GM10248 (cell line): Measurements from ENCODE around the gene MBD3.
"Not testable (repeated sequence)": the region's sequence is repeated elsewhere in the genome, so short reads cannot be mapped to it uniquely, and the experiment has no call there.

Source experiments
- CTCF ChIA-PET: fragments of 300-600 bp; sonication (Branson Sonifier 250); formaldehyde crosslinking; extraction: SDS; loops from one replicate; lab custom pipeline; 2021; ENCODE audit warnings: antibody characterized with exemption; lab: Yijun Ruan, JAX
- POLR2A ChIA-PET: fragments of 350-650 bp; sonication (Branson Sonifier 250); formaldehyde crosslinking; extraction: SDS; loops from one replicate; lab custom pipeline; 2020; ENCODE audit warnings: antibody characterized with exemption; lab: Yijun Ruan, JAX
- DNase-seq: peaks from one replicate; pipeline ENCODE4 v3.0.0; 2012; ENCODE audit errors: extremely low spot score
- TF ChIP-seq, protein P1 (sequence below): IDR thresholded peaks from 2 replicates; pipeline ENCODE4 v1.5.1; 2012; ENCODE audit warnings: mild to moderate bottlenecking, low read depth; ENCODE audit errors: extremely low read depth, missing control alignments, control extremely low read depth

MBD3 gene, protein sequence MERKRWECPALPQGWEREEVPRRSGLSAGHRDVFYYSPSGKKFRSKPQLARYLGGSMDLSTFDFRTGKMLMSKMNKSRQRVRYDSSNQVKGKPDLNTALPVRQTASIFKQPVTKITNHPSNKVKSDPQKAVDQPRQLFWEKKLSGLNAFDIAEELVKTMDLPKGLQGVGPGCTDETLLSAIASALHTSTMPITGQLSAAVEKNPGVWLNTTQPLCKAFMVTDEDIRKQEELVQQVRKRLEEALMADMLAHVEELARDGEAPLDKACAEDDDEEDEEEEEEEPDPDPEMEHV

DNA sequence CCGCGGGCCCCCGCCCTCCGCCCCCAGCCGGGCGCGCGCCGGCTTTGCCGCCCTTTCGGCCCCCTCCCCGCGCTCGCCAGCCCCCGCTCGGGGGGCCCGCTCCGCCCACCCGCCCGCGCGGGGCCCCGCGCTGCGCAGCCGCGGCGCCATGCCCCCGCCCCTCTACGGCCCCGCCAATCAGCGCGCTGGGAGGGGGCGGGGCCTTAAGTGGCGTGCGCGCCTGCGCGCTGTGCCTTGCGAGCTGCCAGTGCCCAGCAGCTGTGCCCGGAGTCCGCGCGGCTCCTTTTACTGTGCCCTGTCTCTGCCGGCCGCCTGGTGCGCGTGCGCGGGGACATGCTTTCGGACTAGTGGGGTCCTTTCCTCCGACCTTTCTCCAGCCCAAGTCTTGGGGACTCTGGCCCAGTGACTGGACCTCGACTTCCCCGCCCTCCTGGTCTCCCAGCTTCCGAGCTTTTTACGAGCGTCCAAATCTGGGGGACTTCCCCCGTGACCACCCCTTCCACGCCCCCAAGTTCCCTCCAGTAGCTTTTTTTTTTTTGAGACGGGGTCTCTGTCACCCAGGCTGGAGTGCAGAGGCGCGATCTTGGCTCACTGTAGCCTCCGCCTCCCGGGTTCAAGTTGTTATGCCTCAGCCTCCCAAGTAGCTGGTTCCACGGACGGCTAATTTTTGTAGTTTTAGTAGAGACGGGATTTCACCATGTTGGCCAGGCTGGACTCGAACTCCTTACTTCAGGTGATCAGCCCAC, at the start of gene MBD3:
MBD3 (minus strand) TSS at position 111 of the 746 bp plus-strand sequence. CDS start 234 bp downstream, outside the sequence.
- POLR2A ChIA-PET, result interaction anchor here (0.5 to 0.7 kb wide), 4 partner anchors 9 to 257 kb away, joined by 3 to 5 read pairs (median 3); no protein-coding TSS in a partner anchor

GRCh38 chr19:1640893-1641448, 48.3 kb upstream of the MBD3 start:
- DNase-seq, POLR2A ChIA-PET: not testable (repeated sequence)
- CTCF ChIA-PET, result interaction anchor here (0.8 to 1.3 kb wide), 5 partner anchors 10 to 189 kb away, joined by 3 to 5 read pairs (median 3); partner anchors contain the start of gene UQCR11

More for the DNA sequence above, at the start of gene MBD3:
- TF ChIP-seq, protein P1, sequence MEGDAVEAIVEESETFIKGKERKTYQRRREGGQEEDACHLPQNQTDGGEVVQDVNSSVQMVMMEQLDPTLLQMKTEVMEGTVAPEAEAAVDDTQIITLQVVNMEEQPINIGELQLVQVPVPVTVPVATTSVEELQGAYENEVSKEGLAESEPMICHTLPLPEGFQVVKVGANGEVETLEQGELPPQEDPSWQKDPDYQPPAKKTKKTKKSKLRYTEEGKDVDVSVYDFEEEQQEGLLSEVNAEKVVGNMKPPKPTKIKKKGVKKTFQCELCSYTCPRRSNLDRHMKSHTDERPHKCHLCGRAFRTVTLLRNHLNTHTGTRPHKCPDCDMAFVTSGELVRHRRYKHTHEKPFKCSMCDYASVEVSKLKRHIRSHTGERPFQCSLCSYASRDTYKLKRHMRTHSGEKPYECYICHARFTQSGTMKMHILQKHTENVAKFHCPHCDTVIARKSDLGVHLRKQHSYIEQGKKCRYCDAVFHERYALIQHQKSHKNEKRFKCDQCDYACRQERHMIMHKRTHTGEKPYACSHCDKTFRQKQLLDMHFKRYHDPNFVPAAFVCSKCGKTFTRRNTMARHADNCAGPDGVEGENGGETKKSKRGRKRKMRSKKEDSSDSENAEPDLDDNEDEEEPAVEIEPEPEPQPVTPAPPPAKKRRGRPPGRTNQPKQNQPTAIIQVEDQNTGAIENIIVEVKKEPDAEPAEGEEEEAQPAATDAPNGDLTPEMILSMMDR, result no peak
- peak; percentile 98 for DNase-seq
- CTCF ChIA-PET, result interaction anchor here (0.9 to 1.5 kb wide), 7 partner anchors 9 to 174 kb away, joined by 3 to 6 read pairs (median 4); no protein-coding TSS in a partner anchor

GRCh38 chr19:1636325-1637236, 43.9 kb upstream of the MBD3 start:
- ChIA-PET CTCF (no interaction called here), POLR2A (no interaction called here)
- TF ChIP-seq, protein P1, result no peak

GRCh38 chr19:1634938-1635243, 42.2 kb upstream of the MBD3 start:
- CTCF ChIA-PET, result no interaction called here
- DNase-seq, result no peak
- TF ChIP-seq, protein P1, result no peak
- POLR2A ChIA-PET, result no interaction called here

More at GRCh38 chr19:1636325-1637236, 43.9 kb upstream of the MBD3 start:
- DNase-seq, result no peak

- ChIA-PET POLR2A (no interaction called here), CTCF (no interaction called here)
- TF ChIP-seq, protein P1, result no peak
- no peak for DNase-seq
Measured at GRCh38 chr19:1634242-1634937, 41.7 kb upstream of the MBD3 start.

- ChIA-PET POLR2A (no interaction called here), CTCF (no interaction called here)
- TF ChIP-seq, protein P1, result no peak
- DNase-seq, result no peak
Measured at GRCh38 chr19:1633269-1633826, 40.7 kb upstream of the MBD3 start.
